HEK293 (cell line): Measurements from ENCODE around the gene HSPA14.

Source experiments
- CTCF ChIP-seq: fragments of 450-650 bp; formaldehyde crosslinking; IDR thresholded peaks from 2 replicates; pipeline ENCODE4 v1.5.1; 2016; ENCODE audit warnings: missing biosample characterization, missing genetic modification characterization
- GFI1B ChIP-seq: fragments of 450-650 bp; formaldehyde crosslinking; IDR thresholded peaks from 2 replicates; pipeline ENCODE4 v1.5.1; 2016; ENCODE audit warnings: missing biosample characterization, missing genetic modification characterization
- MYNN ChIP-seq: fragments of 450-650 bp; formaldehyde crosslinking; IDR thresholded peaks from 2 replicates; pipeline ENCODE4 v1.5.1; 2016; ENCODE audit warnings: missing biosample characterization, missing genetic modification characterization, borderline replicate concordance
- ZNF140 ChIP-seq: fragments of 450-650 bp; formaldehyde crosslinking; IDR thresholded peaks from 2 replicates; pipeline ENCODE4 v1.5.1; 2016; ENCODE audit warnings: missing biosample characterization, missing genetic modification characterization
- ZNF239 ChIP-seq: fragments of 450-650 bp; formaldehyde crosslinking; IDR thresholded peaks from 2 replicates; pipeline ENCODE4 v1.5.1; 2016; ENCODE audit warnings: missing biosample characterization, missing genetic modification characterization
- ZNF24 ChIP-seq: fragments of 450-650 bp; formaldehyde crosslinking; IDR thresholded peaks from 2 replicates; pipeline ENCODE4 v1.5.1; 2016; ENCODE audit warnings: missing biosample characterization, missing genetic modification characterization
- ZNF280D ChIP-seq: fragments of 450-650 bp; formaldehyde crosslinking; IDR thresholded peaks from 2 replicates; pipeline ENCODE4 v1.5.1; 2016; ENCODE audit warnings: missing biosample characterization, missing genetic modification characterization
- ZNF513 ChIP-seq: fragments of 450-650 bp; IDR thresholded peaks from 2 replicates; pipeline ENCODE4 v1.5.1; 2018; ENCODE audit warnings: missing biosample characterization, missing genetic modification characterization
- TF ChIP-seq, protein P1 (sequence below): fragments of 450-650 bp; formaldehyde crosslinking; conservative IDR thresholded peaks from 2 replicates; pipeline ENCODE4 v1.5.1; 2016; ENCODE audit warnings: low read depth, missing biosample characterization, missing genetic modification characterization
- TF ChIP-seq, protein P2 (sequence below): fragments of 450-650 bp; formaldehyde crosslinking; IDR thresholded peaks from 2 replicates; pipeline ENCODE4 v1.5.1; 2016; ENCODE audit warnings: missing biosample characterization, missing genetic modification characterization, low read depth
- TF ChIP-seq, protein P3 (sequence below): fragments of 450-650 bp; formaldehyde crosslinking; IDR thresholded peaks from 2 replicates; pipeline ENCODE4 v1.5.1; 2016; ENCODE audit warnings: missing biosample characterization, missing genetic modification characterization, borderline replicate concordance
- TF ChIP-seq, protein P4 (sequence below): fragments of 450-650 bp; IDR thresholded peaks from 2 replicates; pipeline ENCODE4 v1.5.1; 2018; ENCODE audit warnings: missing biosample characterization, mild to moderate bottlenecking, missing genetic modification characterization

GRCh38 chr10:14911801-14912200, 73.7 kb downstream of the HSPA14 start:
- TF ChIP-seq ZNF24 (tag by site-specific recombination) = no peak
- TF ChIP-seq GFI1B (tag by site-specific recombination) = no peak
- TF ChIP-seq, protein P1, sequence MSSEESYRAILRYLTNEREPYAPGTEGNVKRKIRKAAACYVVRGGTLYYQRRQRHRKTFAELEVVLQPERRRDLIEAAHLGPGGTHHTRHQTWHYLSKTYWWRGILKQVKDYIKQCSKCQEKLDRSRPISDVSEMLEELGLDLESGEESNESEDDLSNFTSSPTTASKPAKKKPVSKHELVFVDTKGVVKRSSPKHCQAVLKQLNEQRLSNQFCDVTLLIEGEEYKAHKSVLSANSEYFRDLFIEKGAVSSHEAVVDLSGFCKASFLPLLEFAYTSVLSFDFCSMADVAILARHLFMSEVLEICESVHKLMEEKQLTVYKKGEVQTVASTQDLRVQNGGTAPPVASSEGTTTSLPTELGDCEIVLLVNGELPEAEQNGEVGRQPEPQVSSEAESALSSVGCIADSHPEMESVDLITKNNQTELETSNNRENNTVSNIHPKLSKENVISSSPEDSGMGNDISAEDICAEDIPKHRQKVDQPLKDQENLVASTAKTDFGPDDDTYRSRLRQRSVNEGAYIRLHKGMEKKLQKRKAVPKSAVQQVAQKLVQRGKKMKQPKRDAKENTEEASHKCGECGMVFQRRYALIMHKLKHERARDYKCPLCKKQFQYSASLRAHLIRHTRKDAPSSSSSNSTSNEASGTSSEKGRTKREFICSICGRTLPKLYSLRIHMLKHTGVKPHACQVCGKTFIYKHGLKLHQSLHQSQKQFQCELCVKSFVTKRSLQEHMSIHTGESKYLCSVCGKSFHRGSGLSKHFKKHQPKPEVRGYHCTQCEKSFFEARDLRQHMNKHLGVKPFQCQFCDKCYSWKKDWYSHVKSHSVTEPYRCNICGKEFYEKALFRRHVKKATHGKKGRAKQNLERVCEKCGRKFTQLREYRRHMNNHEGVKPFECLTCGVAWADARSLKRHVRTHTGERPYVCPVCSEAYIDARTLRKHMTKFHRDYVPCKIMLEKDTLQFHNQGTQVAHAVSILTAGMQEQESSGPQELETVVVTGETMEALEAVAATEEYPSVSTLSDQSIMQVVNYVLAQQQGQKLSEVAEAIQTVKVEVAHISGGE (tag by site-specific recombination) = no peak
- TF ChIP-seq CTCF (tag by site-specific recombination) = no peak
- TF ChIP-seq, protein P2, sequence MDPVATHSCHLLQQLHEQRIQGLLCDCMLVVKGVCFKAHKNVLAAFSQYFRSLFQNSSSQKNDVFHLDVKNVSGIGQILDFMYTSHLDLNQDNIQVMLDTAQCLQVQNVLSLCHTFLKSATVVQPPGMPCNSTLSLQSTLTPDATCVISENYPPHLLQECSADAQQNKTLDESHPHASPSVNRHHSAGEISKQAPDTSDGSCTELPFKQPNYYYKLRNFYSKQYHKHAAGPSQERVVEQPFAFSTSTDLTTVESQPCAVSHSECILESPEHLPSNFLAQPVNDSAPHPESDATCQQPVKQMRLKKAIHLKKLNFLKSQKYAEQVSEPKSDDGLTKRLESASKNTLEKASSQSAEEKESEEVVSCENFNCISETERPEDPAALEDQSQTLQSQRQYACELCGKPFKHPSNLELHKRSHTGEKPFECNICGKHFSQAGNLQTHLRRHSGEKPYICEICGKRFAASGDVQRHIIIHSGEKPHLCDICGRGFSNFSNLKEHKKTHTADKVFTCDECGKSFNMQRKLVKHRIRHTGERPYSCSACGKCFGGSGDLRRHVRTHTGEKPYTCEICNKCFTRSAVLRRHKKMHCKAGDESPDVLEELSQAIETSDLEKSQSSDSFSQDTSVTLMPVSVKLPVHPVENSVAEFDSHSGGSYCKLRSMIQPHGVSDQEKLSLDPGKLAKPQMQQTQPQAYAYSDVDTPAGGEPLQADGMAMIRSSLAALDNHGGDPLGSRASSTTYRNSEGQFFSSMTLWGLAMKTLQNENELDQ (tag by site-specific recombination) = no peak
- TF ChIP-seq ZNF513 (tag by site-specific recombination) = no peak
- TF ChIP-seq ZNF239 (tag by site-specific recombination) = no peak
- no peak for TF ChIP-seq ZNF140
- TF ChIP-seq ZNF280D (tag by site-specific recombination) = no peak
- TF ChIP-seq, protein P3, sequence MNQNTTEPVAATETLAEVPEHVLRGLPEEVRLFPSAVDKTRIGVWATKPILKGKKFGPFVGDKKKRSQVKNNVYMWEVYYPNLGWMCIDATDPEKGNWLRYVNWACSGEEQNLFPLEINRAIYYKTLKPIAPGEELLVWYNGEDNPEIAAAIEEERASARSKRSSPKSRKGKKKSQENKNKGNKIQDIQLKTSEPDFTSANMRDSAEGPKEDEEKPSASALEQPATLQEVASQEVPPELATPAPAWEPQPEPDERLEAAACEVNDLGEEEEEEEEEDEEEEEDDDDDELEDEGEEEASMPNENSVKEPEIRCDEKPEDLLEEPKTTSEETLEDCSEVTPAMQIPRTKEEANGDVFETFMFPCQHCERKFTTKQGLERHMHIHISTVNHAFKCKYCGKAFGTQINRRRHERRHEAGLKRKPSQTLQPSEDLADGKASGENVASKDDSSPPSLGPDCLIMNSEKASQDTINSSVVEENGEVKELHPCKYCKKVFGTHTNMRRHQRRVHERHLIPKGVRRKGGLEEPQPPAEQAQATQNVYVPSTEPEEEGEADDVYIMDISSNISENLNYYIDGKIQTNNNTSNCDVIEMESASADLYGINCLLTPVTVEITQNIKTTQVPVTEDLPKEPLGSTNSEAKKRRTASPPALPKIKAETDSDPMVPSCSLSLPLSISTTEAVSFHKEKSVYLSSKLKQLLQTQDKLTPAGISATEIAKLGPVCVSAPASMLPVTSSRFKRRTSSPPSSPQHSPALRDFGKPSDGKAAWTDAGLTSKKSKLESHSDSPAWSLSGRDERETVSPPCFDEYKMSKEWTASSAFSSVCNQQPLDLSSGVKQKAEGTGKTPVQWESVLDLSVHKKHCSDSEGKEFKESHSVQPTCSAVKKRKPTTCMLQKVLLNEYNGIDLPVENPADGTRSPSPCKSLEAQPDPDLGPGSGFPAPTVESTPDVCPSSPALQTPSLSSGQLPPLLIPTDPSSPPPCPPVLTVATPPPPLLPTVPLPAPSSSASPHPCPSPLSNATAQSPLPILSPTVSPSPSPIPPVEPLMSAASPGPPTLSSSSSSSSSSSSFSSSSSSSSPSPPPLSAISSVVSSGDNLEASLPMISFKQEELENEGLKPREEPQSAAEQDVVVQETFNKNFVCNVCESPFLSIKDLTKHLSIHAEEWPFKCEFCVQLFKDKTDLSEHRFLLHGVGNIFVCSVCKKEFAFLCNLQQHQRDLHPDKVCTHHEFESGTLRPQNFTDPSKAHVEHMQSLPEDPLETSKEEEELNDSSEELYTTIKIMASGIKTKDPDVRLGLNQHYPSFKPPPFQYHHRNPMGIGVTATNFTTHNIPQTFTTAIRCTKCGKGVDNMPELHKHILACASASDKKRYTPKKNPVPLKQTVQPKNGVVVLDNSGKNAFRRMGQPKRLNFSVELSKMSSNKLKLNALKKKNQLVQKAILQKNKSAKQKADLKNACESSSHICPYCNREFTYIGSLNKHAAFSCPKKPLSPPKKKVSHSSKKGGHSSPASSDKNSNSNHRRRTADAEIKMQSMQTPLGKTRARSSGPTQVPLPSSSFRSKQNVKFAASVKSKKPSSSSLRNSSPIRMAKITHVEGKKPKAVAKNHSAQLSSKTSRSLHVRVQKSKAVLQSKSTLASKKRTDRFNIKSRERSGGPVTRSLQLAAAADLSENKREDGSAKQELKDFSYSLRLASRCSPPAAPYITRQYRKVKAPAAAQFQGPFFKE (tag by site-specific recombination) = no peak
- TF ChIP-seq MYNN (tag by site-specific recombination) = no peak
- TF ChIP-seq, protein P4, sequence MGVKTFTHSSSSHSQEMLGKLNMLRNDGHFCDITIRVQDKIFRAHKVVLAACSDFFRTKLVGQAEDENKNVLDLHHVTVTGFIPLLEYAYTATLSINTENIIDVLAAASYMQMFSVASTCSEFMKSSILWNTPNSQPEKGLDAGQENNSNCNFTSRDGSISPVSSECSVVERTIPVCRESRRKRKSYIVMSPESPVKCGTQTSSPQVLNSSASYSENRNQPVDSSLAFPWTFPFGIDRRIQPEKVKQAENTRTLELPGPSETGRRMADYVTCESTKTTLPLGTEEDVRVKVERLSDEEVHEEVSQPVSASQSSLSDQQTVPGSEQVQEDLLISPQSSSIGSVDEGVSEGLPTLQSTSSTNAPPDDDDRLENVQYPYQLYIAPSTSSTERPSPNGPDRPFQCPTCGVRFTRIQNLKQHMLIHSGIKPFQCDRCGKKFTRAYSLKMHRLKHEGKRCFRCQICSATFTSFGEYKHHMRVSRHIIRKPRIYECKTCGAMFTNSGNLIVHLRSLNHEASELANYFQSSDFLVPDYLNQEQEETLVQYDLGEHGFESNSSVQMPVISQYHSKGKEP (tag by site-specific recombination) = no peak
